ENCODE measurements around the gene RNF166. TPM values are rescaled to one million over a fixed set of nuclear protein-coding genes. Genes with fewer than 3 reads are reported as not detected.

Gene RNF166
- total RNA-seq, 3 donors from 2014 or later (not counting 1 experiment from before 2014, with no cell fraction given): 459 to 712 (median 501) TPM

DNA sequence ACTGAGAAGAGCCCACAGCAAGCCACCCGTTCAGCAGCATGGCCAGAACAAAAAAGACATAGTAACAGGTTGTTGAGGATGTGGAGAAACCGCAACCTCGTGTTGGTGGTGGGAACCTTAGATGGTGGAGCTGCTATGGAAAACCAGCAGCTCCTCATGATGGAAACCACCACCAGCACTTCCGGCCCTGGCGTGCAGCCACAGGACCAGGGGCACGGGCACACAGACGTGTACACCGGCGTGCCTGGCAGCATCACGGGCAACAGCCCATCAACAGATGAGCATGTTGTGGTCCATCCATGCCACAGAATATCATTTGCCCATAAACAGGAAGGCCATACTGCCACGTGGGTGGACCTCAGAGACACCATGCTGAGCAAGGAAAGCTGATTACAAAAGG, 12.0 kb upstream of the RNF166 start:
- no peaks in the 10 kb centered on the region for H3K9me3 ChIP-seq (ENCODE audit: control insufficient read depth, insufficient read depth, low read length)
- H3K27ac ChIP-seq (ENCODE audit: low read length): no peak overlapping the region
- peak overlapping the region in 1 of 2 donors; percentile 42 for H3K27ac Mint-ChIP-seq
- H3K4me1 ChIP-seq (ENCODE audit: control insufficient read depth, insufficient read depth, low read length): peaks cover 18% of the 10 kb centered on the region
- no peaks in the 10 kb centered on the region for H3K9me3 Mint-ChIP-seq
- H3K27me3 Mint-ChIP-seq (ENCODE audit: low read depth in 2 of 2): no peaks in the 10 kb centered on the region
- H3K4me3 ChIP-seq (ENCODE audit: low read length): no peak overlapping the region
- 77% methylated on average over 11 of the region's 11 CpGs for WGBS (ENCODE audit: insufficient coverage)
- no peak overlapping the region for H3K4me3 Mint-ChIP-seq
- peak in 1 of 2 donors; percentile 46 for DNase-seq
- no peaks in the 10 kb centered on the region for H3K4me1 Mint-ChIP-seq
- H3K36me3 ChIP-seq (ENCODE audit: control insufficient read depth, insufficient read depth, low read length): peaks cover 85% of the 10 kb centered on the region
- TF ChIP-seq, protein P1, sequence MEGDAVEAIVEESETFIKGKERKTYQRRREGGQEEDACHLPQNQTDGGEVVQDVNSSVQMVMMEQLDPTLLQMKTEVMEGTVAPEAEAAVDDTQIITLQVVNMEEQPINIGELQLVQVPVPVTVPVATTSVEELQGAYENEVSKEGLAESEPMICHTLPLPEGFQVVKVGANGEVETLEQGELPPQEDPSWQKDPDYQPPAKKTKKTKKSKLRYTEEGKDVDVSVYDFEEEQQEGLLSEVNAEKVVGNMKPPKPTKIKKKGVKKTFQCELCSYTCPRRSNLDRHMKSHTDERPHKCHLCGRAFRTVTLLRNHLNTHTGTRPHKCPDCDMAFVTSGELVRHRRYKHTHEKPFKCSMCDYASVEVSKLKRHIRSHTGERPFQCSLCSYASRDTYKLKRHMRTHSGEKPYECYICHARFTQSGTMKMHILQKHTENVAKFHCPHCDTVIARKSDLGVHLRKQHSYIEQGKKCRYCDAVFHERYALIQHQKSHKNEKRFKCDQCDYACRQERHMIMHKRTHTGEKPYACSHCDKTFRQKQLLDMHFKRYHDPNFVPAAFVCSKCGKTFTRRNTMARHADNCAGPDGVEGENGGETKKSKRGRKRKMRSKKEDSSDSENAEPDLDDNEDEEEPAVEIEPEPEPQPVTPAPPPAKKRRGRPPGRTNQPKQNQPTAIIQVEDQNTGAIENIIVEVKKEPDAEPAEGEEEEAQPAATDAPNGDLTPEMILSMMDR (IDR thresholded peaks at IDR 0.05): no peak
- intact Hi-C loops (cut with micrococcal nuclease): no loop called here
- ATAC-seq: peak in 2 of 3 donors; percentile 47 to 55
- H3K27me3 ChIP-seq (ENCODE audit: control insufficient read depth, insufficient read depth, low read length): no peaks in the 10 kb centered on the region
- H3K36me3 Mint-ChIP-seq: no peaks in the 10 kb centered on the region

DNA sequence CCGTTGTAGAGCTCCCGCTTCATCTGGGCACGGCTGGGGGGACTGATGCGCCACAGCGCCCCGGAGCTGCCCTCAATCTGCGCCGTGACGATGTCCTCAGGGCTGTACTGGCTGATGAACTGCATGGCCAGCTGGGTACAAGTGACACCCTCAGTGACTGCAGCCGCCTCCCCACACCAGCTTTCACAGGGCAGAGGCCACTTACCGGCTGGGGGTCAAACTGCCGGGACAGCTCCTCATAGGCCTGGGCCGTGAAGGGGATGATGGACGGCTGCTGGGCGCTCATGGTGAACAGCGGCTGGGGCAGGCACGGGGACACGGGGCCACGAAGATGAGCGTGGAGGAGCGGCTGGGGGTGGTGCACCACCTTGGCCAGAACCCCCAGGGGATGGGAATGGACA, 10.4 kb upstream of the RNF166 start:
- intact Hi-C loops (cut with micrococcal nuclease): no loop called here
- Mint-ChIP-seq H3K4me1 (peaks cover 0 to 5% of the 10 kb centered on the region in 2 donors), H3K27ac (no peak overlapping the region), H3K4me3 (no peak overlapping the region), H3K9me3 (no peaks in the 10 kb centered on the region), H3K27me3 (ENCODE audit: low read depth in 2 of 2) (no peaks in the 10 kb centered on the region), H3K36me3 (no peaks in the 10 kb centered on the region)
- Histone ChIP-seq H3K4me3 (ENCODE audit: low read length) (no peak overlapping the region), H3K9me3 (ENCODE audit: control insufficient read depth, insufficient read depth, low read length) (no peaks in the 10 kb centered on the region), H3K36me3 (ENCODE audit: control insufficient read depth, insufficient read depth, low read length) (peaks cover 73% of the 10 kb centered on the region), H3K27ac (ENCODE audit: low read length) (no peak overlapping the region), H3K27me3 (ENCODE audit: control insufficient read depth, insufficient read depth, low read length) (no peaks in the 10 kb centered on the region), H3K4me1 (ENCODE audit: control insufficient read depth, insufficient read depth, low read length) (peaks cover 19% of the 10 kb centered on the region)
- ATAC-seq: no peak
- TF ChIP-seq, protein P1 (IDR thresholded peaks at IDR 0.05): no peak
- DNase-seq: no peak
- 97% methylated on average over 21 of the region's 21 CpGs for WGBS (ENCODE audit: insufficient coverage)

DNA sequence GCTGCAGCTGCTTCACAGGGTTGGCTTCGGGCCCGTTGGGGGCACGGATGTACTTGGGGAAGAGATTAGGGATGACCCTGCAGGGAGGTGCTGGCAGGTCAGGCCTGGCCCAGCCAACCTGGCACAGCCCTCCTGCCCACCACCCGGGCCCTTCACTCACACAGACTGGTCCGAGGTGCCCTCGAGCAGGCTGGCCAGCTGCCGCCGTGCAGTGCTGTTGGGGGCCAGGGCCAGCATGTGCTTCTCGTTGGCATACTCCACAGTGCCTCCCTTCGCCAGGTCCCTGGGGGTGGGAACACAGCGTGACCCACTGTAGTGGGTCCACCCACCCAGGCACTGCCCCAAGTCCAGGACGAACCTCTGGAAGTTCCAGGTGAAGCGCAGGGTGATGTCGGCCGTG, 10.0 kb upstream of the RNF166 start:
- H3K4me3 Mint-ChIP-seq: no peak overlapping the region
- TF ChIP-seq, protein P1 (IDR thresholded peaks at IDR 0.05): no peak
- 96% methylated on average over 15 of the region's 15 CpGs for WGBS (ENCODE audit: insufficient coverage)
- Histone ChIP-seq H3K4me1 (ENCODE audit: control insufficient read depth, insufficient read depth, low read length) (peaks cover 23% of the 10 kb centered on the region), H3K4me3 (ENCODE audit: low read length) (no peak overlapping the region), H3K27me3 (ENCODE audit: control insufficient read depth, insufficient read depth, low read length) (no peaks in the 10 kb centered on the region), H3K27ac (ENCODE audit: low read length) (no peak overlapping the region), H3K36me3 (ENCODE audit: control insufficient read depth, insufficient read depth, low read length) (peaks cover 70% of the 10 kb centered on the region), H3K9me3 (ENCODE audit: control insufficient read depth, insufficient read depth, low read length) (no peaks in the 10 kb centered on the region)
- no peak for DNase-seq
- no peaks in the 10 kb centered on the region for H3K9me3 Mint-ChIP-seq
- no peaks in the 10 kb centered on the region for H3K27me3 Mint-ChIP-seq (ENCODE audit: low read depth in 2 of 2)
- H3K36me3 Mint-ChIP-seq: no peaks in the 10 kb centered on the region
- H3K4me1 Mint-ChIP-seq: peaks cover 0 to 9% of the 10 kb centered on the region in 2 donors
- intact Hi-C loops (cut with micrococcal nuclease): no loop called here
- no peak for ATAC-seq
- H3K27ac Mint-ChIP-seq: no peak overlapping the region
